GM18909 (cell line): ENCODE data around the gene ANKRD13D.
"Not testable (repeated sequence)": the region's sequence is repeated elsewhere in the genome, so short reads cannot be mapped to it uniquely, and the experiment has no call there.

Experiments
- ATAC-seq: cut with Tn5 transposase; IDR thresholded peaks from one replicate; pipeline ENCODE4 v1.9.1; 2021; ENCODE audit warnings: mild to moderate bottlenecking; ENCODE audit not compliant: unreplicated experiment, poor library complexity

Gene ANKRD13D

DNA sequence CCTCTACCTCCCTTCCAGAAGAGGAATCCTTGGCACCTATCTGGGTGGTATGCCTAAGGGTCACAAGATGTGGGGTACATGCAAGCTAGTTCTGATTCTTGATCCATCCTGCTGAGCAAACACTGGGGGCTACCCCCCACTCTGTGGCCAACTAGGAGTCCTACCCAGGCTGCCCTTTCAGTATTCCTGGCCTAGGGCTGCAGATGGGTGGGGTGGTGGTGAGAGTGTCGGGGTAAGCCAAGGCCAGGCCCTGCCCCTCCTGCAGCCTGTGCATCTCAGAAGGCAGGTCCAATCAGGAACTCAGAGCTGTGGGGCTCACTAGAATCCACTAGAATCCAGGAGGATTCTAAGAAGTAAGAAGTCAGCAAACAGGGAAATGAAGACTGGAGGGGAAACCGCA lies 25.1 kb downstream of the ANKRD13D start:
- no peak for ATAC-seq

DNA sequence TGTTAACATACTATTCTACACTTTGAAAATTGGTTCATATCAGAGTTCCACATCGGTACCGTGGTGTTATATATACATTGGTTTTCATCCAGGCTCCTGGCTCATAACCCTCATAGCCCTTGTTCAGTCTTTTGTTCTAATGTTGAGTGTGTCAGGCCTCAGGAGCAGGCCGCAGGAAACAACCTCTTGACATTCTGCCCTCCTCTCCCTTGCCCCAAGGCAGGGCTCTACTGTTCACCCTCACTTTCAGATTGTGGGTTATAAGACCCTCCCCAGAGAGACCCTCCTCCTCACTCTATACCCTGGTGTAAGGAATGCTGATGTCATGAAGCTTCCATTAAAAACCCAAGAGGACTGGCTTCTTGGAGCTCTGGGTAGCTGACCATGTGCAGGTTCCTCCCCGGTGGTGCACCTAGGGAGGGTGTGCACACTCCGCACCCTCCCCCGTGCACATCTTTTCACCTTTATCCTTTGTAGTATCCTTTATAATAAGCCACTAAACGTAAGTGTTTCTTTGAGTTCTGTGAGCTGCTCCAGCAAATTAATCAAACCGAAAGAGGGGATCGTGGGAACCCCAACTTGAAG lies 26.3 kb downstream of the ANKRD13D start:
- no peak for ATAC-seq

GRCh38 chr11:67316882-67317204 lies 27.7 kb downstream of the ANKRD13D start:
- ATAC-seq = no peak

GRCh38 chr11:67317205-67317887 lies 28.2 kb downstream of the ANKRD13D start:
- ATAC-seq = peak; percentile 85

DNA sequence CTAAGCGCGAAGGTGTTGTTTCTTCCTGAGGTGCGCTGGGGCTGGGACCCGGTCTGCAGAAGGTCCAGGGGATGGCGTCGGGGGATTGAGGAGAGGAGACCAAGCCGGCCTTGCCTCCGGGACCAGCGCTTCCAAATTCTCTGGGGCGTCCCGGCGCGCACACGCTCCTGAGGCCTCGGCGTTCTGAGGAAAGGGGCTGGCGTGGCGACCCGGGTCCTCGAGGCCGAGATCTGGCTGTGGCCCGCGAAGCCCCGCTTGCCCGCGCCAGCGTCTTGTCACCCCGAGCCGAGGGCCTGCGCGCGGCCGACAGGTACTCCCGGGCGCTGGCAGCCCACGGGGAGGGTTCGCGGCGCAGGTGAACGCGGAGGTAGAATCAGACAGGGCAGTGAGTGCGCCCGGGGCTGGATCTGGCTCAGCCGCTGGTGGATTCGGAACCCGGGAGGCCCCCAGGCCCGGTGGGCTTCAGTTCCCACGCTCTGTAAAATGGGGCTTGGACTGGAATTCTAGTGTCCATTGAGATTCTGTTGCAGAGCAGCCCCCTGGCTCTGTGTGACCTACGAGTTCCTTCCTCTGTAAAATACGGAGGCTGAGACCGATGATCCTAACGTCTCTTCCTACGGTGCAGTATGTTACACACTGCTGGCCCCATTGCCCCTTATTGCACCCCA lies 28.9 kb downstream of the ANKRD13D start:
- ATAC-seq = peak; percentile 29

DNA sequence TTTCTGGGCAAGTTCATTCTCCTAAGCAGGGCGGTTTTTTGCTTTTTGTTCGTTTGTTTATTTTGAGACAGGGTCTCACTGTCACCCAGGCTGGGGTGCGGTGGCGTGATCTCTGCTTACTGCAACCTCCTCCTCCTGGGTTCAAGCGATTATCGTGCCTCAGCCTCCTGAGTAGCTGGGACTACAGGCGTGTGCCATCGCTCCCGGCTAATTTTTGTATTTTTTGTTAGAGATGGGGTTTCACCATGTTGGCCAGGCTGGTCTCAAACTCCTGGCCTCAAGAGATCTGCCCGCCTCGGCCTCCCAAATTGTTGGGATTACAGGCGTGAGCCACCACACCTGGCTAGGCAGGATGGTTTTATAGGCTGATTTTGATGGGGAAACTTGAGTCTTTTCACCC lies 29.8 kb downstream of the ANKRD13D start:
- ATAC-seq = not testable (repeated sequence)

DNA sequence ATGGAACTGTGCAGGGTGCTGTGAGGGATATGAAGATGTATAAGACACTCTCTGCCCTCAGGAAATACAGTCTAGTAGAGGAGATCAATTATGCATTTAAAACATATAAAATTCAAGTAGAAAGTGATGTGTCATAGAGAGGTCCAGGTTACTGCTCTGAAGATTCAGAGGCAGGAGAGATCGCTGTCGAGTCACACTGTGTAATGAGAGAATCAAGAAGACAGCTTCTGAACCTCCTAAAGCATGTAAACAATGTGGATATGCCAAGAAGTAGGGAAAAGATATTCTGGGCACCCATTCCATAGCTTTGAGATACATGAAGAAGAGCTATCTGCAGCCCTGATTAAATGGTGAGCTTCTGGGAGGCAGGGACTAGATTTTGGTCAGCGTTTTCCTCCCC lies 30.9 kb downstream of the ANKRD13D start:
- ATAC-seq = no peak

DNA sequence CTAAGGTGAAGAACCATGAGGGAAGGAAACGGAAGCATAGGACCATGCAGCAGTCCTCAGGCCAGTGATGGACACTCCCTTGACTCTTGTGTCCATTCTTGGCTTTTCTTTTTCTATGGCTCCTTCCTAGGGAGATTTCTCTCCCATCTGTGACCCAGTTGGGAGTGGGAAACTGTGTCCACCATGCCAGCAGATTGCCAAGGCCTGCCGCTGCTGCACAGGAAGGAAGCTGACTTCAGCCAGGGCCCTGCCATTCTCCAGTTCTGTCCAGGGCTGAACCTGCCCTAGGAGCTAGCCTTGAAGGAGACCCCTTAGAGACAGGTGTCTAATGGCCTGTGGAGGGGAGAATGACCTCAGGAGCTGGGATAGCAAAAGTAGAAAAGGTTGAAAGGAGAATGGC lies 31.6 kb downstream of the ANKRD13D start:
- ATAC-seq = no peak

- no peak for ATAC-seq
These were observed 32.3 kb downstream of the ANKRD13D start for GRCh38 chr11:67321313-67321871.

DNA sequence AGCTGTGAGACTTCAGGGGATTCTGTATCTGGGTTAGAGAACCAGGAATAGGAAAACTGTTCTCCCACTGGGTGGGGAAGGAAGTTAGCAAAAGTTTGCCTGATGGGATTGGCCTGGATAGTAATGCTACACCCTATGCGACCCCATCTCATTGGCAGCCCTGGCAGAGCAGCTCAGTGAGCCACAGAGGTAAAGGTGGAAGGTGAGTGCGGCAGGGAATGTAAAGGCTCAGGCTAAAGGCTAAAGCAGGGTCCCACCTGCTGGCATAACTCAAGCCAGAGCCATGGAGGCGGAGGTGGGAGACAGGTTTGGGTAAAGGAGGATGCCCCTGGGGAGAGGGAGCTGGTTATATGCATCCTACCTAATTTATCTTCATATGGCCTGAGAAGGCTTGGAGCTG lies 32.9 kb downstream of the ANKRD13D start:
- ATAC-seq = no peak

- no peak for ATAC-seq
These were observed 34.4 kb downstream of the ANKRD13D start for GRCh38 chr11:67323526-67323925.

DNA sequence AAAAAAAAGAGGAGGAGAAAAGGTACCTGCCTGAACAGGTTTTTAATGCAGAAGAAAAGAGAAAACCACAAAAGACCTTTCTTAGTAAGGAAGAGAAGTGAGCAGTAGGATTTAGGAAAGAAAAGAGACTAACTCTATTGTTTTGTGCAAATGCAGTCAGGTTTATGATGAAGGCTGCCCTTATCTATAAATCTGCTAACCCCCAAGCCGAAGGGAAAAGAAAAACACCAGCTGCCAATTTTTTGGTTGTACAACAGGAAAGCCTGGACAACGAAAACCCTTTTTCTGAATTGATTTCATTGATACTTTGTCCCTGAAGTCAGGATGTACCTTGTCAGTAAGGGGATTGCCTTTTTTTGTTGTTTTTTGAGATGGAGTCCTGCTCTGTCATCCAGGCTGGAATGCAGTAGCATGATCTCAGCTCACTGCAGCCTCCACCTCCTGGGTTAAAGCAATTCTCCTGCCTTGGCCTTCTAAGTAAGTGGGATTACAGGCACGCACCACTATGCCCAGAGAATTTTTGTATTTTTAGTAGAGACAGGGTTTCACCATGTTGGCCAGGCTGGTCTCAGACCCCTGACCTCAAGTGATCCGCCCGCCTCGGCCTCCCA lies 43.1 kb downstream of the ANKRD13D start:
- ATAC-seq = no peak

- ATAC-seq = no peak
These were observed 48.2 kb downstream of the ANKRD13D start for GRCh38 chr11:67337257-67337656.

- no peak for ATAC-seq
These were observed 55.2 kb downstream of the ANKRD13D start for GRCh38 chr11:67344264-67344663.

- no peak for ATAC-seq
These were observed 56.3 kb downstream of the ANKRD13D start for GRCh38 chr11:67345247-67345919.

DNA sequence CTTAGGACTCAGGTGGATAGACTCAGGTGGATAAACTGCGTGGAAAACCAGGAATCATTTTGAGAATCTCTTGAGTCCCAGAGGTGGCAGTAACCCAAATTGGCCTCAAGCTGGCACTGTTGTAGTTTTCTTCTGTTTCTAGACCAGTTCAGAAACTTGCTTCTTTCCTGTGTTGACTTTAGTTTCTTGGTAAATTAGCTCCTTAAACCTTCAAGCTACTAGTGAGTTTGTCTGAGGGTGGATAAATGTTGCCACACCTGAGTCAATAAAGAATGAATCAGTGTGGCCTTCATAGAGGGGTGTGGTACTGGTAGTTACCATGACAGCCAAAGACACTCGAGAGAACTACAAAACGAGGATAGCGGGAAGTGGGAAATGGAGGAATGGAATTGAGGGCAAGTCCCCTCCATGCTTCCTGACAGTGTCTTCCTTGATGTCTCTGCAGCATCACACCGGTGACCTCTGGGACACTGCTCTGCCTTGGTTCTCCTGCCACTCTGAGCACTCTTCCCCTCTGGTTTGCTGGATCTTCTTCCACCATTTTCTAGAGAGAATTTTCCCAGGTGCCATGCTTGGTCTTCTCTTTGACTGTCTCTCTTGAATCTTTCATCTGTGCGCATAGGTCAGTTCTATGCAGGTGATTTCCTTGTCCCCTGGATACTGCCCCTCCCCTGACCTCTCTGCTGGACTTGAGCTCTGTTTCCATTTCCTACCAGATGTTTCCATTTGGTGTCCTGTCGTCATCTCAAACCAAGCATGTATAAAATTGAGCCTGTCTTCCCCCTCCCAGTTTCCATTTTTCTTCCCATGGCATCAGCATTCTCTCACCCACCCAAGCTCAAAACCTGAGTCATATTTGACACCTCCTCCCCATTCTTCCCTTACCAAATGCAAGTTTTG lies 57.1 kb downstream of the ANKRD13D start:
- ATAC-seq = no peak

DNA sequence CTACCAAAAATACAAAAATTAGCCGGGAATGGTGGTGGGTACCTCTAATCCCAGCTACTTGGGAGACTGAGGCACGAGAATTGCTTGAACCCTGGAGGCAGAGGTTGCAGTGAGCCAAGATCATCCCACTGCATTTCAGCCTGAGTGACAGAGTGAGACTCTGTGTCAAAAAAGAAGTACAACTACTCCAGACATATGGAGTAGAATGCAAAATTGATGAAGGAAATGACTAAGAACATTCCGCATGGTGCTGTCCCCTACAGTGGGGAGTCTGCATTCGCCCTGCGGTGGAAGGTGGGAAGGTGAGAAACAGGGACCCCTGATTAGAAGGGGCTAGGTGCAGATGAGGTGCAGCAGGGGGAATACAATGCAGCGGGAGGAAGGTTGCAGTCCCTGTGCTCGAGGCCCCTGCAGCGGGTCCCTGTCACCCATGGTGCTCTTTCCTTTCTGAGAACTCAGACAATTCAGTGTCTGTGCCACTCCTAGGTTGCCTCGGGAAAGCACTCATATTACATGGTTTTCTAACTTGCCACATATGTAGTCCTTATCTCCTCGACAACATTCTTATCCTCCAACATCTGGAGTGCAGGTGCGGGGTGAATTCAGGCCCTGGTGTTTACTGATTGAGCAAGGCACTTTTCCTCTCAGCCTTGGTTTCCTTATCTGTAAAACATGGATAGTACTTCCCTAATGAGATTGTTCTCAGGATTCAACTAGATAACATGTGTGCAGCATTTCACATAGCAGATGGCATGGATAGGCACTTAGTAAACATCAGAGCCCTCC lies 59.1 kb downstream of the ANKRD13D start:
- no peak for ATAC-seq

DNA sequence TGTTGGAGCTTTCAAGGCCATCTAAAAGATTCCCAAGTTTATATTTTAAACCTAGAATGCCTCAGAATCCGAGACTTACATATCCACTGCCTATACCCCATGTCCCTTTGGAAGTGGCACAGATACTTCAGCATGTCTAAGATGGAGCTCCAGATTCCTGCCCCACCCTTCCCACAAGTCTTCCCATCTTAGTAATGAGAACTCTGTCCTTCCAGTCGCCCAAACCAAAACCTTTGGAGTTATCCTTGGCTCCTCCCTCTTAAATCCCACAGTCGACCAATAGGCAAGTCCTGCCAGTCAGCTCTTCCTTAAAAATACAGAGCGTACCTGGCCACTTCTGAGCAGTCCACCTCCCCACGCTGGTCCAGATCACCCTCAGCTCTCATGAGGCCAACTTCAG lies 59.9 kb downstream of the ANKRD13D start:
- ATAC-seq = no peak

DNA sequence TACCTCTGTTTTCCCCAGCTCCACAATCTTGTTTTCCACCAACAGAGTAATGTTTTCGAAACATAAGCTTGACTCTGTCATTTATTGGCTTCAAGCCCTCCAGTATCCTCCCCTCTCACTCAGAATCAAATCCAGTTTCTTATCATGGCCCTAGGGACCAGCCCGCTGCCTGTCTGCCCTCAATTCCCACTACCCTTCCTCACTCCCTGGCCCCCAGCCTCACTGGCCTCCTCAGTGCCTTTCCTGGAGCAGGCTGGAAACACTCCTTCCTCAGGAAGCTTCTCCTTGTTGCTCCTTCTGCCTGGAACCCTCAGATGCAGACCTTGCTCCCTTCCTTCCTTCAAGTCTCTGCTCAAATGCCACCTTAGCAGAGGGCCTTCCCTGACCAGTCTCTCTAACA lies 60.4 kb downstream of the ANKRD13D start:
- ATAC-seq = no peak
